ENCODE measurements around the gene GALR2. TPM values are rescaled to one million over a fixed set of nuclear protein-coding genes. Genes with fewer than 3 reads are reported as not detected.
"Not testable (repeated sequence)": the region's sequence is repeated elsewhere in the genome, so short reads cannot be mapped to it uniquely, and the experiment has no call there.

Gene GALR2
- total and polyA plus RNA-seq, 7 donors = 0.05 to 0.22 (median 0.14) TPM; not detected in 3

GRCh38 chr17:76076765-76077583 lies 2.4 kb downstream of the GALR2 start:
- Histone ChIP-seq H3K27me3 (ENCODE audit: insufficient read depth in 3 of 3, low read length in 2 of 3) (peaks cover 0 to 60% (median 36%) of the 10 kb centered on the region in 3 donors), H3K36me3 (ENCODE audit: insufficient read depth in 1 of 2, low read depth in 1 of 2) (no peaks in the 10 kb centered on the region), H3K4me1 (peaks cover 28% of the 10 kb centered on the region), H3K4me3 (no peak overlapping the region), H3K9me3 (no peaks in the 10 kb centered on the region), H3K27ac (no peak overlapping the region)
- DNase-seq = peak in 1 of 2 donors; percentile 55
- TF ChIP-seq CTCF (IDR thresholded peaks at IDR 0.05) = no peak
- WGBS, 3 donors = 3 to 4% (median 3%) methylated on average over 82 of the region's 82 CpGs
- no peak for ATAC-seq
- intact Hi-C loops (cut with DNase I) = no loop called here

- peaks cover 0 to 4% of the 10 kb centered on the region in 2 donors for H3K36me3 ChIP-seq (ENCODE audit: insufficient read depth in 1 of 2, low read depth in 1 of 2)
- WGBS, 3 donors = 6 to 8% (median 7%) methylated on average over 10 to 12 of the region's 12 CpGs
- DNase-seq = no peak
- H3K4me1 ChIP-seq = peaks cover 28% of the 10 kb centered on the region
- intact Hi-C loops (cut with DNase I) = no loop called here
- no peaks in the 10 kb centered on the region for H3K9me3 ChIP-seq
- TF ChIP-seq CTCF (IDR thresholded peaks at IDR 0.05) = no peak
- H3K27me3 ChIP-seq (ENCODE audit: insufficient read depth in 3 of 3, low read length in 2 of 3) = peaks cover 0 to 60% (median 36%) of the 10 kb centered on the region in 3 donors
- H3K27ac ChIP-seq = no peak overlapping the region
- H3K4me3 ChIP-seq = no peak overlapping the region
- no peak for ATAC-seq
These were observed 3.1 kb downstream of the GALR2 start for GRCh38 chr17:76077584-76078110.

- Histone ChIP-seq H3K27me3 (ENCODE audit: insufficient read depth in 3 of 3, low read length in 2 of 3) (peaks cover 0 to 60% (median 36%) of the 10 kb centered on the region in 3 donors), H3K36me3 (ENCODE audit: insufficient read depth in 1 of 2, low read depth in 1 of 2) (peaks cover 0 to 11% of the 10 kb centered on the region in 2 donors), H3K4me1 (peaks cover 28% of the 10 kb centered on the region)
- intact Hi-C loops (cut with DNase I); H3K27ac ChIP-seq; ATAC-seq; H3K9me3 ChIP-seq; DNase-seq; H3K4me3 ChIP-seq: not testable (repeated sequence)
- 49 to 61% (median 58%) methylated on average over 5 of the region's 5 CpGs for WGBS, 3 donors
These were observed 3.8 kb downstream of the GALR2 start for GRCh38 chr17:76078370-76078769.

- ATAC-seq (no peak), DNase-seq (no peak)
- Histone ChIP-seq H3K36me3 (ENCODE audit: insufficient read depth in 1 of 2, low read depth in 1 of 2) (peaks cover 0 to 18% of the 10 kb centered on the region in 2 donors), H3K27ac (no peak within 1 kb of the TSS), H3K27me3 (ENCODE audit: insufficient read depth in 3 of 3, low read length in 2 of 3) (peaks cover 0 to 53% (median 36%) of the 10 kb centered on the region in 3 donors), H3K4me3 (no peak within 1 kb of the TSS), H3K9me3 (no peaks in the 10 kb centered on the region), H3K4me1 (peaks cover 28% of the 10 kb centered on the region)
- WGBS, 3 donors = 43 to 51% (median 44%) methylated on average over 17 of the region's 17 CpGs
- intact Hi-C loops (cut with DNase I) = no loop called here
- TF ChIP-seq CTCF (IDR thresholded peaks at IDR 0.05) = no peak
These were observed 4.4 kb downstream of the GALR2 start, which contains the start of gene ZACN for GRCh38 chr17:76078860-76079534. ZACN (plus strand) TSS chr17:76079182; CDS start chr17:76079265, 83 bp downstream.

- WGBS, 3 donors = 22 to 31% (median 23%) methylated on average over 9 of the region's 9 CpGs
- Histone ChIP-seq H3K4me1 (peaks cover 25% of the 10 kb centered on the region), H3K36me3 (ENCODE audit: insufficient read depth in 1 of 2, low read depth in 1 of 2) (peaks cover 0 to 23% of the 10 kb centered on the region in 2 donors), H3K27ac (no peak overlapping the region), H3K27me3 (ENCODE audit: insufficient read depth in 3 of 3, low read length in 2 of 3) (peaks cover 0 to 48% (median 32%) of the 10 kb centered on the region in 3 donors), H3K4me3 (no peak overlapping the region), H3K9me3 (no peaks in the 10 kb centered on the region)
- intact Hi-C loops (cut with DNase I) = no loop called here
- ATAC-seq (peak; percentile 7 to 19 (median 16)), DNase-seq (no peak)
- no peak for TF ChIP-seq CTCF (IDR thresholded peaks at IDR 0.05)
These were observed 5.0 kb downstream of the GALR2 start for GRCh38 chr17:76079535-76079955.
